HG03469 (cell line): ENCODE results near the gene PRPSAP2.
"Not testable (repeated sequence)": the region's sequence is repeated elsewhere in the genome, so short reads cannot be mapped to it uniquely, and the experiment has no call there.

Source experiments
- ATAC-seq: cut with Tn5 transposase; IDR thresholded peaks from one replicate; pipeline ENCODE4 v1.9.1; 2021; ENCODE audit warnings: mild to moderate bottlenecking, moderate library complexity, moderate number of reproducible peaks; ENCODE audit not compliant: unreplicated experiment

PRPSAP2 gene

GRCh38 chr17:18937981-18938691, 80.2 kb downstream of the PRPSAP2 start:
- ATAC-seq, result no peak

GRCh38 chr17:18938692-18939023, 80.7 kb downstream of the PRPSAP2 start:
- no peak for ATAC-seq

GRCh38 chr17:18944646-18945045, 86.7 kb downstream of the PRPSAP2 start:
- ATAC-seq, result no peak

GRCh38 chr17:18946536-18946935, 88.6 kb downstream of the PRPSAP2 start:
- no peak for ATAC-seq

GRCh38 chr17:18947866-18948265, 89.9 kb downstream of the PRPSAP2 start:
- ATAC-seq, result no peak

GRCh38 chr17:18948476-18949006, 90.6 kb downstream of the PRPSAP2 start:
- ATAC-seq, result no peak

GRCh38 chr17:18949566-18949965, 91.6 kb downstream of the PRPSAP2 start:
- no peak for ATAC-seq

- no peak for ATAC-seq
These were observed 92.4 kb downstream of the PRPSAP2 start for GRCh38 chr17:18950346-18950745.

- no peak for ATAC-seq
These were observed 93.3 kb downstream of the PRPSAP2 start for GRCh38 chr17:18950944-18951905.

GRCh38 chr17:18951941-18952842, 94.3 kb downstream of the PRPSAP2 start, which contains the start of gene SLC5A10:
SLC5A10 (plus strand) TSS chr17:18952165; CDS start chr17:18952206, 41 bp downstream.
- ATAC-seq, result no peak

- no peak for ATAC-seq
These were observed 95.3 kb downstream of the PRPSAP2 start for GRCh38 chr17:18953231-18953728.

- no peak for ATAC-seq
These were observed 96.4 kb downstream of the PRPSAP2 start for GRCh38 chr17:18954321-18954720.

GRCh38 chr17:18955009-18955408, 97.1 kb downstream of the PRPSAP2 start:
- ATAC-seq, result no peak

- ATAC-seq, result not testable (repeated sequence)
These were observed 98.1 kb downstream of the PRPSAP2 start for GRCh38 chr17:18956021-18956420.

GRCh38 chr17:18956581-18956980, 98.7 kb downstream of the PRPSAP2 start:
- ATAC-seq, result no peak

GRCh38 chr17:18957831-18958230, 99.9 kb downstream of the PRPSAP2 start:
- no peak for ATAC-seq

GRCh38 chr17:18958611-18959010, 100.7 kb downstream of the PRPSAP2 start:
- ATAC-seq, result no peak

GRCh38 chr17:18959071-18959844, 101.3 kb downstream of the PRPSAP2 start:
- ATAC-seq, result no peak

- ATAC-seq, result no peak
These were observed 101.9 kb downstream of the PRPSAP2 start for GRCh38 chr17:18959845-18960240.

- no peak for ATAC-seq
These were observed 102.3 kb downstream of the PRPSAP2 start for GRCh38 chr17:18960241-18960665.
